ENCODE measurements around the gene CD300A.

CD300A gene

GRCh38 chr17:74430706-74431567 lies 35.5 kb upstream of the CD300A start:
- Histone ChIP-seq H3K4me2 (ENCODE audit: low read length) (no peak overlapping the region), H3K27me3 (ENCODE audit: control insufficient read depth, insufficient read depth, low read length) (peaks cover 13% of the 10 kb centered on the region), H3K9ac (ENCODE audit: low read depth, low read length) (no peak overlapping the region), H3K4me3 (ENCODE audit: low read length) (no peak overlapping the region), H3K36me3 (ENCODE audit: insufficient read depth, low read length) (no peaks in the 10 kb centered on the region), H3K4me1 (ENCODE audit: control insufficient read depth, insufficient read depth, low read length) (no peaks in the 10 kb centered on the region), H3K9me3 (replicated peaks; ENCODE audit: low read length) (no peaks in the 10 kb centered on the region)

- H3K9ac ChIP-seq (ENCODE audit: low read depth, low read length) = no peak within 1 kb of the TSS
- no peak within 1 kb of the TSS for H3K4me3 ChIP-seq (ENCODE audit: low read length)
- peaks cover 4% of the 10 kb centered on the region for H3K9me3 ChIP-seq (replicated peaks; ENCODE audit: low read length)
- no peaks in the 10 kb centered on the region for H3K4me1 ChIP-seq (ENCODE audit: control insufficient read depth, insufficient read depth, low read length)
- H3K4me2 ChIP-seq (ENCODE audit: low read length) = no peak within 1 kb of the TSS
- peaks cover 13% of the 10 kb centered on the region for H3K27me3 ChIP-seq (ENCODE audit: control insufficient read depth, insufficient read depth, low read length)
- H3K36me3 ChIP-seq (ENCODE audit: insufficient read depth, low read length) = no peaks in the 10 kb centered on the region
These were observed 34.6 kb upstream of the CD300A start, which contains the start of gene GPRC5C for GRCh38 chr17:74431568-74432423. GPRC5C (plus strand) TSS chr17:74432088; CDS start chr17:74439777, 7,689 bp downstream.

- H3K9me3 ChIP-seq (replicated peaks; ENCODE audit: low read length) = peaks cover 5% of the 10 kb centered on the region
- no peaks in the 10 kb centered on the region for H3K4me1 ChIP-seq (ENCODE audit: control insufficient read depth, insufficient read depth, low read length)
- H3K36me3 ChIP-seq (ENCODE audit: insufficient read depth, low read length) = no peaks in the 10 kb centered on the region
- no peak overlapping the region for H3K4me2 ChIP-seq (ENCODE audit: low read length)
- no peak overlapping the region for H3K9ac ChIP-seq (ENCODE audit: low read depth, low read length)
- H3K27me3 ChIP-seq (ENCODE audit: control insufficient read depth, insufficient read depth, low read length) = peaks cover 13% of the 10 kb centered on the region
- H3K4me3 ChIP-seq (ENCODE audit: low read length) = no peak overlapping the region
These were observed 34.1 kb upstream of the CD300A start for GRCh38 chr17:74432424-74432690.

- Histone ChIP-seq H3K4me1 (ENCODE audit: control insufficient read depth, insufficient read depth, low read length) (no peaks in the 10 kb centered on the region), H3K9me3 (replicated peaks; ENCODE audit: low read length) (peaks cover 9% of the 10 kb centered on the region), H3K4me3 (ENCODE audit: low read length) (no peak overlapping the region), H3K27me3 (ENCODE audit: control insufficient read depth, insufficient read depth, low read length) (peaks cover 13% of the 10 kb centered on the region), H3K9ac (ENCODE audit: low read depth, low read length) (no peak overlapping the region), H3K36me3 (ENCODE audit: insufficient read depth, low read length) (no peaks in the 10 kb centered on the region), H3K4me2 (ENCODE audit: low read length) (no peak overlapping the region)
These were observed 33.6 kb upstream of the CD300A start for GRCh38 chr17:74432766-74433391.

GRCh38 chr17:74433421-74434121 lies 32.9 kb upstream of the CD300A start:
- H3K36me3 ChIP-seq (ENCODE audit: insufficient read depth, low read length) = no peaks in the 10 kb centered on the region
- no peak overlapping the region for H3K9ac ChIP-seq (ENCODE audit: low read depth, low read length)
- peaks cover 13% of the 10 kb centered on the region for H3K27me3 ChIP-seq (ENCODE audit: control insufficient read depth, insufficient read depth, low read length)
- no peaks in the 10 kb centered on the region for H3K4me1 ChIP-seq (ENCODE audit: control insufficient read depth, insufficient read depth, low read length)
- H3K4me2 ChIP-seq (ENCODE audit: low read length) = no peak overlapping the region
- peaks cover 9% of the 10 kb centered on the region for H3K9me3 ChIP-seq (replicated peaks; ENCODE audit: low read length)
- no peak overlapping the region for H3K4me3 ChIP-seq (ENCODE audit: low read length)

- H3K4me3 ChIP-seq (ENCODE audit: low read length) = no peak overlapping the region
- H3K36me3 ChIP-seq (ENCODE audit: insufficient read depth, low read length) = no peaks in the 10 kb centered on the region
- peaks cover 9% of the 10 kb centered on the region for H3K9me3 ChIP-seq (replicated peaks; ENCODE audit: low read length)
- no peak overlapping the region for H3K9ac ChIP-seq (ENCODE audit: low read depth, low read length)
- no peak overlapping the region for H3K4me2 ChIP-seq (ENCODE audit: low read length)
- H3K27me3 ChIP-seq (ENCODE audit: control insufficient read depth, insufficient read depth, low read length) = peaks cover 10% of the 10 kb centered on the region
- no peaks in the 10 kb centered on the region for H3K4me1 ChIP-seq (ENCODE audit: control insufficient read depth, insufficient read depth, low read length)
These were observed 30.6 kb upstream of the CD300A start for GRCh38 chr17:74435775-74436359.

- no peaks in the 10 kb centered on the region for H3K36me3 ChIP-seq (ENCODE audit: insufficient read depth, low read length)
- no peak overlapping the region for H3K4me2 ChIP-seq (ENCODE audit: low read length)
- no peak overlapping the region for H3K9ac ChIP-seq (ENCODE audit: low read depth, low read length)
- peaks cover 9% of the 10 kb centered on the region for H3K9me3 ChIP-seq (replicated peaks; ENCODE audit: low read length)
- no peaks in the 10 kb centered on the region for H3K27me3 ChIP-seq (ENCODE audit: control insufficient read depth, insufficient read depth, low read length)
- H3K4me3 ChIP-seq (ENCODE audit: low read length) = no peak overlapping the region
- H3K4me1 ChIP-seq (ENCODE audit: control insufficient read depth, insufficient read depth, low read length) = no peaks in the 10 kb centered on the region
These were observed 28.7 kb upstream of the CD300A start for GRCh38 chr17:74437702-74438101.

- no peaks in the 10 kb centered on the region for H3K4me1 ChIP-seq (ENCODE audit: control insufficient read depth, insufficient read depth, low read length)
- H3K9me3 ChIP-seq (replicated peaks; ENCODE audit: low read length) = peaks cover 9% of the 10 kb centered on the region
- no peak overlapping the region for H3K4me3 ChIP-seq (ENCODE audit: low read length)
- H3K4me2 ChIP-seq (ENCODE audit: low read length) = no peak overlapping the region
- no peaks in the 10 kb centered on the region for H3K36me3 ChIP-seq (ENCODE audit: insufficient read depth, low read length)
- no peak overlapping the region for H3K9ac ChIP-seq (ENCODE audit: low read depth, low read length)
- no peaks in the 10 kb centered on the region for H3K27me3 ChIP-seq (ENCODE audit: control insufficient read depth, insufficient read depth, low read length)
These were observed 26.5 kb upstream of the CD300A start for GRCh38 chr17:74439691-74440567.

- no peak overlapping the region for H3K4me2 ChIP-seq (ENCODE audit: low read length)
- no peak overlapping the region for H3K9ac ChIP-seq (ENCODE audit: low read depth, low read length)
- H3K27me3 ChIP-seq (ENCODE audit: control insufficient read depth, insufficient read depth, low read length) = no peaks in the 10 kb centered on the region
- no peaks in the 10 kb centered on the region for H3K36me3 ChIP-seq (ENCODE audit: insufficient read depth, low read length)
- H3K9me3 ChIP-seq (replicated peaks; ENCODE audit: low read length) = peaks cover 7% of the 10 kb centered on the region
- no peak overlapping the region for H3K4me3 ChIP-seq (ENCODE audit: low read length)
- H3K4me1 ChIP-seq (ENCODE audit: control insufficient read depth, insufficient read depth, low read length) = no peaks in the 10 kb centered on the region
These were observed 24.9 kb upstream of the CD300A start for GRCh38 chr17:74441537-74441936.

GRCh38 chr17:74442291-74442669 lies 24.2 kb upstream of the CD300A start:
- H3K27me3 ChIP-seq (ENCODE audit: control insufficient read depth, insufficient read depth, low read length) = no peaks in the 10 kb centered on the region
- no peak overlapping the region for H3K4me2 ChIP-seq (ENCODE audit: low read length)
- peaks cover 5% of the 10 kb centered on the region for H3K9me3 ChIP-seq (replicated peaks; ENCODE audit: low read length)
- no peak overlapping the region for H3K4me3 ChIP-seq (ENCODE audit: low read length)
- H3K36me3 ChIP-seq (ENCODE audit: insufficient read depth, low read length) = no peaks in the 10 kb centered on the region
- H3K4me1 ChIP-seq (ENCODE audit: control insufficient read depth, insufficient read depth, low read length) = no peaks in the 10 kb centered on the region
- H3K9ac ChIP-seq (ENCODE audit: low read depth, low read length) = no peak overlapping the region

Measured in skeletal muscle satellite cell (primary cell).